Amygdala (tissue), 56 donors: ENCODE measurements around the gene LMF1.

Experiments
- DNase-seq, 56 donors: peaks; one replicate each; lab custom pipeline; 2025; lab: John Stamatoyannopoulos, UW

The LMF1 gene

GRCh38 chr16:918741-919657 is 51.8 kb downstream of the LMF1 start:
- DNase-seq = no peak

GRCh38 chr16:918068-918467 is 52.7 kb downstream of the LMF1 start:
- DNase-seq = no peak

GRCh38 chr16:917591-918061 is 53.2 kb downstream of the LMF1 start:
- DNase-seq = no peak

DNA sequence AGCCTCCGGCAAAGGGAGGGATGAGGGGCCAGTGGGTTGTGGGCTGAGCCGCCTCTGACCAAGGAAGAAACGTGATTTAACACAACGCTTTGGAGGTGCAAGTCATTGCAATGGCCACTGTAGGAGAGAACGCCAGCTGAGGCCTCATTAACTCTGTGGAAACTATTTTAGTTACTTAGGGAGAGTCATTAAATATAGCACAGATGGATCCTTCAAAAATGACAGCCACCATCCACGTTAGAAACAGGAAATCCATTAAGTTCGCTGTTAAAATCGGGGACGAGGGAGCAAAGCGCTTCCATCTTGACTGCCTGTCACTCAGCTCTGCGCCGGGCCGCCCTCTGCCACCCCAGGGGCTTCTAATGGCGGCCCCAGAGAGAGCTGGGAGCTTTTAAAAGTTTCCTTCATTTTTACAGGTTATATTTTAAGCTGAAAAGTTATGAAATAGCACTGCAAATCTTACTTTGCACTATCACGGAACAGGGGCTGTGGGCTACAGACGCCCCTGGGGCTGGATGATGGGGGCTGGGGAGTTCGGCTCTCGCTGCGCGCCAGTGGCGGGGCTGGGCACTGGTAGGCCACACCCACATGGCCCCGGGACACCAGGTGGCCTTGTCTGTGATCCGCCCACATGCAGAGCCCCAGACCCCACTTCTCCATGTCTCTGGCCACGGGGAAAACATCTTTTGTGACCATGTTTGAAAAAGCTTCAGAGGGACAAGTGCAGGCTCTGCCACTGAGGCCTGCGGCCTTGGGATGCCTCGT is 54.6 kb downstream of the LMF1 start:
- no peak for DNase-seq

DNA sequence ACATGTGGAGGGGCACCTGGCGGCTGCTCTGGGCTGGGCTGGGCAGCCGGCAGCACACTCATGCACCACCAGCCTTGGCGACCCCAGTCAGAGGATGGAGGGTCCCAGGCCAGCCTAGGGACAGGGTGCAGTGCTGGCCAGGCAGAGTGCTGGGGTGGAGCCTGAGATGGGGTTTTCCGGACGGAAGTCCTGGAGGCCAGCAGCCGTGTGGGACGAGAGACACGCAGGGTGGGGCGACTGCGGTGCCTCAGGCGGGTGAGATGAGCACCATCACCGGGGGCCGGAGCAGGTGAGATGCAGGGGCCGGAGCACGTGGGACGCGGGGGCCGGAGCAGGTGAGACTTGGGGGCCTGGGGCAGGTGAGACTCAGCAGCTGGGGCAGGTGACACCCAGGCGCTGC is 55.2 kb downstream of the LMF1 start:
- no peak for DNase-seq

DNA sequence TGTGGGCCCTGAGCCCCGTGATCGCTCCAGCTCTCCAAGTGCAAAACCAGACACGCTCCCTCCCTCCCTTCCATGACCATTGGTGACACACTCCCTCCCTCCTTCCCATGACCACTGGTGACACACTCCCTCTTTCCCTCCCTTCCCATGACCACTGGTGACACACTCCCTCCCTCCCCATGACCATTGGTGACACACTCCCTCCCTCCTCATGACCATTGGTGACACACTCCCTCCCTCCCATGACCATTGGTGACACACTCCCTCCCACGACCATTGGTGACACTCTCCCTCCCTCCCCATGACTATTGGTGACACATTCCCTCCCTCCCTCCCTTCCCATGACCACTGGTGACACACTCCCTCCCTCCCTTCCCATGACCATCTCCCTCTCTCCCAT is 56.3 kb downstream of the LMF1 start:
- DNase-seq = peak in 5 of 56 donors; percentile 13 to 82 (median 48)

DNA sequence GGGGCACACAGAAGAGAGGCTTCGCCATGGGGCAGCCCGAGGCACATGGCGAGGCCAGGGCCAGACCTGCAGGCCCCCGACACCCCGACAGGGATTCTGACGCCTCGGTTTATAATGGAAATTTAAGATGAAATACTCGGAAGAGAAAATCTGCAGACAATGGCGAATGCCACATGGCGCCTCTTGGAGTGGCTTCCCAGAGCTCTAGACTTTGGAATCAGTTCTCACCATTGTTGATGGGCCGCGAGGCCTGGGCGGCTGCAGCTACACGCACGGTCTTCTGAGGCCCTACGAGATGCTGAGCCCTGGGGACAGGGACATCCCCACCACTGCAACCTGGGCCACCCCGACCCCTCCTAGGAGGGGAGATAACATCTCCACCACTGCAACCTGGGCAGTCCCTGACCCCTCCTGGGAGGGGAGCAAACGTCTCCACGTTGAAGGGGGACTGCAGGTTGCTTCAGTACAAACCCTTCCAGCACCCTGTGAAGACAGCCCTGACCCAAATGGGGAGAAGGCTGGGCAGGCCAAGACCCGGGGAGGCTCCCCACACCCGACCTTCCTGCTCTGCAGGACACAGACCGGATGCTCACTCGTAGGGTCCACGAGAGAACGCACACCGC is 56.9 kb downstream of the LMF1 start:
- no peak for DNase-seq

- DNase-seq = peak in 54 of 56 donors; percentile 26 to 94 (median 79)
These were observed 57.8 kb downstream of the LMF1 start for GRCh38 chr16:912684-913613.

- DNase-seq = peak in 1 of 56 donors; percentile 42
These were observed 58.5 kb downstream of the LMF1 start for GRCh38 chr16:912322-912683.

DNA sequence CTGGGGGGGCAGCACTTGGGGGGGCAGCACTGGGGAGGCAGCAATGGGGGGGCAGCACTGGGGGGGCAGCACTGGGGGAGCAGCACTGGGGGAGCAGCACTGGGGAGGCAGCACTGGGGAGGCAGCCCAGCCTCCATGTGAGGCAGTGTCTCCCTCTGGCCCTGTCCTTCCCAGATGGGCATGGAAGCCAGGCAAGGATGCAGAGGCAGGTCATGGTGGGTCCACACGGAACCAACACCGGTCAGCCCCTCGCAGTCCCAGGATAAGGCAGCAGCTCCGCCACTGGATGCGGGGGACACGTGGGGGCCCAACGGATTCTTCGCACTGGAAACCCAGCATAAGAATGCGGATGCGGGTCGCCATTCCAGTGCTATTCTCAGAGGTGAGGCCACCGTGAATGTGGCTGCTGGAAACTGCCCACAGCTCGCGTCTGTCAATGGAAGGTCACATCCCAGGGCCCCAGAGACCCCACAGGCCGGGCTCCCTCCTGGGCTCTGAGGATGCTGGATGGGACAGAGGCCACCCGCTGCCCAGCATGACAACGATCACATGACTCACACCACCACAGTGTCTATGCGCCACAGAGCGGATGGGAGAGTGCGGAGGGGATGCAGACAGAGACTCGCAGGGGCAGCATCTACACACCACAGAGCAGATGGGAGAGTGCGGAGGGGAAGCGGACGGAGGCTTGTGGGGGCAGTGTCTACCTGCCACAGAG is 59.0 kb downstream of the LMF1 start:
- DNase-seq = peak in 4 of 56 donors; percentile 30 to 60 (median 44)

DNA sequence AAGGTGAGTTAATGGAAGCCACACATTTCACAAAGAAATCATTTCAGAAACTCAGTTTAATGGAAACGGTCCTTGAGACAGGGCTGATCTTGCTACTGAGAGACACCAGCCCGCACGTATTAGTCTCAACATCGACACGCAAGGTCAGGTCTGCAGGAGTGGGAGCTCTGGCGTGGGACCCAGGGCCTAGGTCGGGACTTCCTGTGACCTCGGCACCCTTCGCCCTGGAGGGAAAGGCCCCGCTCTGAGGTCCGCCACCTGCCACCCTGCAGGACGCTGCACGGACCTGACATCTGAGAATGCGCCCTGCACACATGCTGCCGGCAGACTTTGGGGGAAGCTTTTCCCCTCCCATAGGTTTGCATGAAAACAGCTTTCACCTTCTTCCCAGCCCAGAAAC is 59.7 kb downstream of the LMF1 start:
- no peak for DNase-seq

DNA sequence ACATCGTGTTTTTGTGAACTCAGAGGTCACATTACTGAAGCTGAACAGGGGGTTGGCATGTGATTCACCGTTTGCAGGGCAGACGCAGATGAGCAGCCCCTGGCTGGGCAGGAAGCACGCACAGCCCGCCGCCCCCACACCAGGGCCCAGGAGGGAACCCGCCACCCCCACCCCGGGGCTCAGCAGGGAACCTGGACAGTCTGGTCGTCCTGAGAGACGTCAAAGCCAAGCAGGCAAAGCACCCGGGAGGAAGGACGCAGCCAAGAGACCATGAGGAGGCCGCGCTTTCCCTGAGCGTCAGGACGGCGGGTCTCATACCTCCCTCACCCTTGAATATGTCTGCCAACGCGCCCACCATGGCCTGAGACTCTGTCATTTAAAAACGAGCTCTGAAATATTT is 60.6 kb downstream of the LMF1 start:
- no peak for DNase-seq

DNA sequence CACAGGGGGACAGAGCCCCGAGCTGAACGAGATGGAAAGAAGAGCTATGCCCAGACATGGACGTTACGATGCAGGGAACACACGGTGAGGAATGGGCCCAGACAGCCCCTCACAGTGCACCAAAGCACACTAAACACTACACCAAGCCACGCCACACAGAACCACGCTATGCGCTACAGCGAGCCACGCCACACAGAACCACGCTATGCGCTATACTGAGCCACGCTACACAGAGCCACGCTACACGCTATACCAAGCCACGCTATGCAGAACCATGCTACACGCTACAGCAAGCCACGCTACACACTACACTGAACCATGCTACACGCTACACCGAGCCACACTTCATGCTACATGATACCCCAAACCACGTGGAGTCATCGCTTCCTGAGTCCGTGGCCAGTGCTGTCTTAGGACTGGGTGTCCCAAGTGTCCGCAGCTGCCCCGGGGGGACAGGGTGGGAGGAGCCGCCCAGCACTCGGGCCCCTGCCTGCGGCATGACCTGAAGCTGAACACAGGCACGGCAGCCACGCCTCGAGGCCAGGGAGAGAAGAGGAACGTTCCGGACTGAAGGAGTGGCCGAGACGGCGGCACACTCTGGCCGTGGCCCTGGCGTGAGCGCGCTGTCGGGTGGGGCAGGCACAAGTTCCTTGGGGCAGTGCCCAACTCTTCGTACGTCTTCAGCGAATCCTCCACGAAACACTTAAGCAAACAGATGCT is 61.3 kb downstream of the LMF1 start:
- DNase-seq = no peak

- DNase-seq = no peak
These were observed 62.1 kb downstream of the LMF1 start for GRCh38 chr16:908526-909155.

- DNase-seq = peak in 15 of 56 donors; percentile 9 to 49 (median 29)
These were observed 62.9 kb downstream of the LMF1 start for GRCh38 chr16:907842-908241.

DNA sequence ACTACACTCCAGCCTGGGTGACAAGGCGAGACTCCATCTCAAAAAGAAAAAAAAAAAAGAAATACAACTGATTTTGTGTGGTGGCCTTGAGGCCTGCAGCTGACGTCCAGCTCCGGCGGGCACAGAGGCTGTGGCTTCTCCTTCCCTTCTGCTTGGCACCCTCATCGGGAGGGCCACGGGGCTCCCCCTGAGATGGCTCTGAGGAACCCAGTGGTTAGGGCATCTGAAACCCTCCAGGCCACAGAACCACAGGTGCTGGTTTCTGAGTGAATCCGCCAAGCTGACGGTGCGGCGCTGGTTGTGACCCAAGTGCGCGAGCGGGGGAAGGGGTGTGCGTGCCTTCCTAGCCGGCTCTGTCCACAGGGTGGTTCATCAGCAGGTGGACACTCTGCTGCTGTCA is 63.4 kb downstream of the LMF1 start:
- DNase-seq = no peak

DNA sequence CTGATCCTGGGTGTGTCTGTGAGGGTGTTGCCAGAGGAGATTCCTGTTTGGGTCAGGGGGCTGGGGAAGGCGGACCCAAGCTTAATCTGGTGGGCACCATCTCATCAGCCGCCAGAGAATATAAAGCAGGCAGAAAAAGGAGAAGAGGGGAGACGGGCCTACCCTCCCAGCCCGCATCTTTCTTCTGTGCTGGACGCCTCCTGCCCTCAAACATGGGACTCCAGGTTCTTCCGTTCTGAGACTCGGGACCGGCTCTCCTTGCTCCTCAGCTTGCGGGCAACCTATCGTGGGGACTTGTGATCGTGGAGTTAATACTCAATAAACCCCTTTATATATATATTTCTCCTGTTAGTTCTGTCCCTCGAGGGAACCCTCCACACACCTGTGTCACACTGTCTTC is 64.5 kb downstream of the LMF1 start:
- DNase-seq = no peak
